Endothelial cell of hepatic sinusoid (primary cell): ENCODE results near the gene TCF21.

ENCODE experiments used
- in situ Hi-C: cut with HindIII; loops from 2 replicates; pipeline ENCODE4 v1.10.0; 2017; ENCODE audit warnings: low sequenced_read_pairs

The TCF21 gene

GRCh38 chr6:133887880-133888230 lies 1.1 kb upstream of the TCF21 start:
- in situ Hi-C loops = loop anchor here (25.0 kb wide), 1 partner anchor 326 kb away; no protein-coding TSS in a partner anchor

- in situ Hi-C loops = loop anchor here (5.0 to 25.0 kb wide), 2 partner anchors 48 to 327 kb away; no protein-coding TSS in a partner anchor
These were observed 867 bp downstream of the TCF21 start for GRCh38 chr6:133889557-133890403.

- in situ Hi-C loops = loop anchor here (5.0 to 25.0 kb wide), 2 partner anchors 47 to 328 kb away; no protein-coding TSS in a partner anchor
These were observed 1.8 kb downstream of the TCF21 start for GRCh38 chr6:133890711-133891148.

GRCh38 chr6:133891149-133891926 lies 2.4 kb downstream of the TCF21 start:
- in situ Hi-C loops = loop anchor here (5.0 to 25.0 kb wide), 2 partner anchors 46 to 329 kb away; no protein-coding TSS in a partner anchor

- in situ Hi-C loops = loop anchor here (5.0 to 25.0 kb wide), 2 partner anchors 45 to 330 kb away; no protein-coding TSS in a partner anchor
These were observed 3.3 kb downstream of the TCF21 start for GRCh38 chr6:133891927-133892812.

GRCh38 chr6:133892813-133893691 lies 4.1 kb downstream of the TCF21 start:
- in situ Hi-C loops = loop anchor here (5.0 to 25.0 kb wide), 2 partner anchors 44 to 331 kb away; no protein-coding TSS in a partner anchor

- in situ Hi-C loops = loop anchor here (5.0 to 25.0 kb wide), 2 partner anchors 43 to 332 kb away; no protein-coding TSS in a partner anchor
These were observed 5.0 kb downstream of the TCF21 start for GRCh38 chr6:133893946-133894345.

- in situ Hi-C loops = loop anchor here (5.0 to 25.0 kb wide), 2 partner anchors 43 to 332 kb away; no protein-coding TSS in a partner anchor
These were observed 5.5 kb downstream of the TCF21 start for GRCh38 chr6:133894369-133894768.

GRCh38 chr6:133894795-133895358 lies 6.0 kb downstream of the TCF21 start:
- in situ Hi-C loops = loop anchor here (5.0 to 25.0 kb wide), 2 partner anchors 42 to 333 kb away; no protein-coding TSS in a partner anchor

- in situ Hi-C loops = loop anchor here (25.0 kb wide), 1 partner anchor 333 kb away; no protein-coding TSS in a partner anchor
These were observed 6.8 kb downstream of the TCF21 start for GRCh38 chr6:133895573-133896343.

GRCh38 chr6:133896344-133896721 lies 7.4 kb downstream of the TCF21 start:
- in situ Hi-C loops = loop anchor here (25.0 kb wide), 1 partner anchor 334 kb away; no protein-coding TSS in a partner anchor

GRCh38 chr6:133898263-133898662 lies 9.3 kb downstream of the TCF21 start:
- in situ Hi-C loops = loop anchor here (25.0 kb wide), 1 partner anchor 336 kb away; no protein-coding TSS in a partner anchor

- in situ Hi-C loops = loop anchor here (25.0 kb wide), 1 partner anchor 337 kb away; no protein-coding TSS in a partner anchor
These were observed 10.6 kb downstream of the TCF21 start for GRCh38 chr6:133899556-133899955.

- in situ Hi-C loops = no loop called here
These were observed 14.9 kb downstream of the TCF21 start for GRCh38 chr6:133903855-133904254.

- in situ Hi-C loops = no loop called here
These were observed 17.1 kb downstream of the TCF21 start for GRCh38 chr6:133906050-133906449.

- in situ Hi-C loops = no loop called here
These were observed 27.8 kb downstream of the TCF21 start for GRCh38 chr6:133916650-133917151.

- in situ Hi-C loops = no loop called here
These were observed 28.9 kb downstream of the TCF21 start for GRCh38 chr6:133917781-133918180.
